ENCODE measurements around the gene IGFBP2. TPM values are rescaled to one million over a fixed set of nuclear protein-coding genes. Genes with fewer than 3 reads are reported as not detected.
A peak's percentile ranks its signal among the peaks of the same experiment; 100 is the strongest.

The IGFBP2 gene
- total RNA-seq, 1 experiment from 2014 or later: 11.6 TPM

GRCh38 chr2:216701544-216701943 lies 68.3 kb downstream of the IGFBP2 start:
- DNase-seq (ENCODE audit: low spot score): no peak

GRCh38 chr2:216702756-216703155 lies 69.5 kb downstream of the IGFBP2 start:
- DNase-seq (ENCODE audit: low spot score): no peak

- no peak for DNase-seq (ENCODE audit: low spot score)
Measured at GRCh38 chr2:216710551-216711301, 77.5 kb downstream of the IGFBP2 start.

- no peak for DNase-seq (ENCODE audit: low spot score)
Measured at GRCh38 chr2:216711348-216711747, 78.1 kb downstream of the IGFBP2 start.

- DNase-seq (ENCODE audit: low spot score): peak; percentile 87
Measured at GRCh38 chr2:216713691-216714336, 80.6 kb downstream of the IGFBP2 start.

Other genes starting within 250 kb of the IGFBP2 start
- 5.2 and 11.5 TPM in 2 replicates for gene SMARCAL1, start 220.9 kb upstream of the IGFBP2 start, total RNA-seq (2014; rRNA removed; shearing (Covaris generic))
- 1,506 and 2,054 TPM in 2 replicates for gene RPL37A, start 134.6 kb upstream of the IGFBP2 start, total RNA-seq (2014; rRNA removed; shearing (Covaris generic))
- 366 and 374 TPM in 2 replicates for gene IGFBP5, start 62.1 kb downstream of the IGFBP2 start, total RNA-seq (2014; rRNA removed; shearing (Covaris generic))
- gene TNP1, start 226.6 kb downstream of the IGFBP2 start, total RNA-seq (2014; rRNA removed; shearing (Covaris generic)): not detected in 2 replicates

Measured in H4 (cell line).